ENCODE results near the gene AGAP1. TPM values are rescaled to one million over a fixed set of nuclear protein-coding genes. Genes with fewer than 3 reads are reported as not detected.

The AGAP1 gene
- total RNA-seq, 1 donor from 2014 or later = 39.4 TPM

- no peak overlapping the region for H3K4me2 ChIP-seq (ENCODE audit: low read length)
- peaks cover 9% of the 10 kb centered on the region for H3K4me1 ChIP-seq (ENCODE audit: insufficient read depth, low read length)
- DNase-seq (ENCODE audit: low read depth) (no peak), FAIRE-seq (no peak)
- H3K9ac ChIP-seq (ENCODE audit: low read length) = no peak overlapping the region
- H3K4me3 ChIP-seq (ENCODE audit: insufficient read depth, low read depth, low read length) = no peak overlapping the region
- no peak overlapping the region for H3K27ac Mint-ChIP-seq (ENCODE audit: unreplicated experiment)
- peaks cover 7% of the 10 kb centered on the region for H3K27me3 Mint-ChIP-seq (ENCODE audit: low read depth, unreplicated experiment)
- no peak overlapping the region for H2AFZ ChIP-seq (ENCODE audit: low read depth, low read length)
- no peaks in the 10 kb centered on the region for H3K36me3 ChIP-seq (ENCODE audit: insufficient read depth, low read length)
- H3K36me3 Mint-ChIP-seq (ENCODE audit: low read depth, unreplicated experiment) = no peaks in the 10 kb centered on the region
- H3K27me3 ChIP-seq (ENCODE audit: insufficient read depth, low read length) = peaks cover 7% of the 10 kb centered on the region
- no peaks in the 10 kb centered on the region for H4K20me1 ChIP-seq (ENCODE audit: insufficient read depth, low read length)
- H3K27ac ChIP-seq (ENCODE audit: low read depth, low read length) = no peak overlapping the region
- peaks cover 7% of the 10 kb centered on the region for H3K4me1 Mint-ChIP-seq (ENCODE audit: low read depth, unreplicated experiment)
- no peaks in the 10 kb centered on the region for H3K79me2 ChIP-seq (ENCODE audit: insufficient read depth, low read length)
- peaks cover 1% of the 10 kb centered on the region for H3K9me3 Mint-ChIP-seq (ENCODE audit: unreplicated experiment)
- H3K4me3 Mint-ChIP-seq (ENCODE audit: unreplicated experiment) = no peak overlapping the region
- no peak for TF ChIP-seq EZH2 (IDR thresholded peaks at IDR 0.05; ENCODE audit: insufficient read depth, low read length)
- no peak for TF ChIP-seq CTCF (IDR thresholded peaks at IDR 0.05; ENCODE audit: insufficient read depth, low read depth, low read length)
- H3K9me3 ChIP-seq (ENCODE audit: insufficient read depth, low read depth, low read length) = no peaks in the 10 kb centered on the region
These were observed 29.9 kb upstream of the AGAP1 start for GRCh38 chr2:235463893-235464292.

- Mint-ChIP-seq H3K27me3 (ENCODE audit: low read depth, unreplicated experiment) (peaks cover 5% of the 10 kb centered on the region), H3K27ac (ENCODE audit: unreplicated experiment) (no peak overlapping the region), H3K4me1 (ENCODE audit: low read depth, unreplicated experiment) (peaks cover 9% of the 10 kb centered on the region), H3K9me3 (ENCODE audit: unreplicated experiment) (peaks cover 1% of the 10 kb centered on the region), H3K4me3 (ENCODE audit: unreplicated experiment) (no peak overlapping the region), H3K36me3 (ENCODE audit: low read depth, unreplicated experiment) (no peaks in the 10 kb centered on the region)
- H3K9me3 ChIP-seq (ENCODE audit: insufficient read depth, low read depth, low read length) = no peaks in the 10 kb centered on the region
- no peak overlapping the region for H3K9ac ChIP-seq (ENCODE audit: low read length)
- peaks cover 13% of the 10 kb centered on the region for H3K4me1 ChIP-seq (ENCODE audit: insufficient read depth, low read length)
- FAIRE-seq (no peak), DNase-seq (ENCODE audit: low read depth) (peak; percentile 27)
- H4K20me1 ChIP-seq (ENCODE audit: insufficient read depth, low read length) = no peaks in the 10 kb centered on the region
- H3K27ac ChIP-seq (ENCODE audit: low read depth, low read length) = no peak overlapping the region
- H3K4me3 ChIP-seq (ENCODE audit: insufficient read depth, low read depth, low read length) = no peak overlapping the region
- no peak overlapping the region for H2AFZ ChIP-seq (ENCODE audit: low read depth, low read length)
- no peak overlapping the region for H3K4me2 ChIP-seq (ENCODE audit: low read length)
- TF ChIP-seq CTCF (IDR thresholded peaks at IDR 0.05; ENCODE audit: insufficient read depth, low read depth, low read length) (no peak), EZH2 (IDR thresholded peaks at IDR 0.05; ENCODE audit: insufficient read depth, low read length) (no peak)
- no peaks in the 10 kb centered on the region for H3K36me3 ChIP-seq (ENCODE audit: insufficient read depth, low read length)
- no peaks in the 10 kb centered on the region for H3K27me3 ChIP-seq (ENCODE audit: insufficient read depth, low read length)
- no peaks in the 10 kb centered on the region for H3K79me2 ChIP-seq (ENCODE audit: insufficient read depth, low read length)
These were observed 26.3 kb upstream of the AGAP1 start for GRCh38 chr2:235467588-235467987.

GRCh38 chr2:235468978-235469655 is 24.7 kb upstream of the AGAP1 start:
- Histone ChIP-seq H3K4me2 (ENCODE audit: low read length) (peak overlapping the region; percentile 82), H3K9ac (ENCODE audit: low read length) (peak overlapping the region; percentile 29), H4K20me1 (ENCODE audit: insufficient read depth, low read length) (no peaks in the 10 kb centered on the region), H3K36me3 (ENCODE audit: insufficient read depth, low read length) (no peaks in the 10 kb centered on the region), H3K27me3 (ENCODE audit: insufficient read depth, low read length) (peaks cover 4% of the 10 kb centered on the region), H3K4me1 (ENCODE audit: insufficient read depth, low read length) (peaks cover 13% of the 10 kb centered on the region), H3K79me2 (ENCODE audit: insufficient read depth, low read length) (no peaks in the 10 kb centered on the region), H3K27ac (ENCODE audit: low read depth, low read length) (peak overlapping the region; percentile 51), H3K9me3 (ENCODE audit: insufficient read depth, low read depth, low read length) (no peaks in the 10 kb centered on the region), H3K4me3 (ENCODE audit: insufficient read depth, low read depth, low read length) (peak overlapping the region; percentile 31), H2AFZ (ENCODE audit: low read depth, low read length) (peak overlapping the region; percentile 83)
- Mint-ChIP-seq H3K27ac (ENCODE audit: unreplicated experiment) (peak overlapping the region; percentile 90), H3K27me3 (ENCODE audit: low read depth, unreplicated experiment) (no peaks in the 10 kb centered on the region), H3K4me3 (ENCODE audit: unreplicated experiment) (no peak overlapping the region), H3K36me3 (ENCODE audit: low read depth, unreplicated experiment) (no peaks in the 10 kb centered on the region), H3K9me3 (ENCODE audit: unreplicated experiment) (no peaks in the 10 kb centered on the region), H3K4me1 (ENCODE audit: low read depth, unreplicated experiment) (peaks cover 9% of the 10 kb centered on the region)
- TF ChIP-seq EZH2 (IDR thresholded peaks at IDR 0.05; ENCODE audit: insufficient read depth, low read length) = no peak
- TF ChIP-seq CTCF (IDR thresholded peaks at IDR 0.05; ENCODE audit: insufficient read depth, low read depth, low read length) = no peak
- DNase-seq (ENCODE audit: low read depth) (peak; percentile 81), FAIRE-seq (peak; percentile 93)
